Activated CD8-positive, alpha-beta memory T cell treated with anti-CD3 and anti-CD28 coated beads, Interleukin-2, amount 50 U/mL, for 1 hour (primary cell): ENCODE measurements around the gene NDUFS5.
"Not testable (repeated sequence)": the region's sequence is repeated elsewhere in the genome, so short reads cannot be mapped to it uniquely, and the experiment has no call there.

Experiments used
- DNase-seq: peaks from one replicate; pipeline ENCODE4 v3.0.0-alpha.2; 2020; ENCODE audit errors: extremely low read depth

Gene NDUFS5

GRCh38 chr1:39026051-39026865 lies at the start of gene NDUFS5:
TSS of gene NDUFS5 (plus strand) at chr1:39026350. CDS start at chr1:39028725, 2,375 bp downstream.
- peak; percentile 54 for DNase-seq

DNA sequence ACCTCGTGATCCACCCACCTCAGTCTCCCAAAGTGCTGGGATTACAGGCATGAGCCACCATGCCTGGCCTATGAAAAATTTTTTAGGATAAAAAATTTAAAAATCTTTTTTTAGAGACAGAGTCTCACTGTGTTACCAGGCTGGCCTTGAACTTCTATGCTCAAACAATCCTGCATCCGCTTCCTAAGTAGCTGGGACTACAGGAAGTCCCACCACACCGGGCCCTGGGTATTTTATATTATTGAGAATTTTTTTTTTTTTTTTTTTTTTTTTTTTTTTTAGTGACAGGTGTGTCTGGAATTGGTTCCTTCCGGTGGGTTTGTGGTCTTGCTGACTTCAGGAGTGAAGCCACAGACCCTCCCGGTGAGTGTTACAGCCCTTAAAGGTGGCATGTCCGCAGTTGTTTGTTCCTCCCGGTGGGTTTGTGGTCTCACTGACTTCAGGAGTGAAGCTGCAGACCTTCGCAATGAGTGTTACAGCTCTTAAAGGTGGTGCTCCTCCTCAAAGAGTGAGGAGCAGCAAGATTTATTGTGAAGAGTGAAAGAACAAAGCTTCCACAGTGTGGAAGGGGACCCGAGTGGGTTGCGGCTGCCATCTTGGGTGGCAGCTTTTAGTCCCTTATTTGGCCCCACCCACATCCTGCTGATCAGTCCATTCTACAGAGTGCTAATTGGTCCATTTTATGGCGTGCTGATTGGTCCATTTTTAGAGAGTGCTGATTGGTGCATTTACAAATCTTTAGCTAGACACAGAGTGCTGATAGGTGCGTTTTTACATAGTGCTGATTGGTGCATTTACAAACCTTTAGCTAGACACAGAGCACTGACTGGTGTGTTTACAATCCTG lies 48.5 kb upstream of the NDUFS5 start:
- peak; percentile 77 for DNase-seq

GRCh38 chr1:38978245-38978542 lies 48.0 kb upstream of the NDUFS5 start:
- not testable (repeated sequence) for DNase-seq

GRCh38 chr1:38979380-38979779 lies 46.8 kb upstream of the NDUFS5 start:
- DNase-seq, result not testable (repeated sequence)

DNA sequence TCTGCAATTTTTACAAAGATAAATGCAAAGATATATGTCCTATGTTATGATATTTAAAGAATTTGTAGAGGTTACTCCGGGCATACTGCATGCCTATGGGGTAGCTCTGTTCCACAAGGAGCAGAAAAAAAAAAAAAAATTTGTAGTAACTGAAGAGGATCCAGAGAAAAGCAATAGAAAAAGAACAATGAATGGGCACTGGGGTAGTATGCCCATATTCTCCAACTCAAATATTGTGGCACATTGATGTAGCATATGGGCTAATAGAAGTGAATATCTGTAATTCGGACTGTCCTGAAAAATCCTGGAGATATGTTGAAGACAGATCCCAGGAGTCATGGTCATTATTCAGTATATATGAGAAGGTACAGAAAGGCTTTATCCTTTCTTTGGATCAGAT lies 36.2 kb upstream of the NDUFS5 start:
- DNase-seq, result no peak

DNA sequence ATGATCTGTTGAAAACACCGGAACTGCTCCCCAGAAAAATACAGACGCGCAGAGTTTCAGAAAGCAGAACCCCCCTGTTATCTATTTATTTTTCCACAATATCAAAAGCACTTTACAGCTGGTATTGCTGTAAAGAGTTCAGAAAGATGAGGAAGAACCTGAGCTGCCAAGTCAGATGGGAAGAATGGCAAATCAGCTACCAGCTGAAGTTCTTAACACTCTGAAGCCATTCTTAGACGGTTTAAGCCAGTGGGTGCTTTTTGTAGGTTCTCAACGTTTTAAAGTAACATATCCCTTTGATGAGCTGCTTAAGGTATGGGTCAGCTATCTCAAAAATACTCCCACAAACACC lies 35.8 kb upstream of the NDUFS5 start:
- no peak for DNase-seq

DNA sequence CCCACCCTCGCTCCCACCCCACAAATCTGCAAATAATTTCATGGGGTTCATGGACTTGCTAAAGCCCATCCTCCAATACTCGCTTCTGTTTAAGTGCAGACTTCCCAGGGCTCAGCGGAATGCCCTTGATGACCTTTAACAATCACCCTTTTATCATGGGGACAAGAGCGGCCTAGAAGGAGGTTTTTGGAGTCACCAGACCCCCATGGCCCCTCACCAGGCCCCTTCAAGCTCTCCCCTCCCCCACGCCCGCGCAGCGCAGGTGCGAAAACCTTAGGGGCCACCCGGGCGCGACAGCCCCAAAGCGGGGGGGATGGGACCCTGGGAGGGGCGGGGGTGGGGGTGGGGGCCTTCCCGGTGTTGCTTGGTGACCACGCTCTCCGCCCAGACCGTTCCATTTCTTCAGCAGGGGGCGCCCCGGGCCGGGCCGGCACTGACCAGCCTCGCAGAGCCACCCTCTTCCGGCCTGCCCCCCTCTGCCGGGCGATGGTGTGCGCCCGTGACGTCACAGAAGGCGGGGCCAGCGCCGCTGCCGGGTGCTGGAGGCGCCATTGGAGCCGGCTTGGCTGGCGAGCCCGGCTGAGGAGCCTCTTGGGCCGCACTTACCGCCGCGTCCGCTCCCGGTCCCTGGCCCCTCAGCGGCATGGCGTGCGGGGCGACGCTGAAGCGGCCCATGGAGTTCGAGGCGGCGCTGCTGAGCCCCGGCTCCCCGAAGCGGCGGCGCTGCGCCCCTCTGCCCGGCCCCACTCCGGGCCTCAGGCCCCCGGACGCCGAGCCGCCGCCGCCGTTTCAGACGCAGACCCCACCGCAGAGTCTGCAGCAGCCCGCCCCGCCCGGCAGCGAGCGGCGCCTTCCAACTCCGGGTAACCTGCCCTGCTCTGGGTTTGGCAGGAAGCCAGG lies 35.2 kb upstream of the NDUFS5 start, which contains the start of gene AKIRIN1:
TSS of gene AKIRIN1 (plus strand) at position 539 of the 900 bp plus-strand sequence. CDS start at position 644, 105 bp downstream.
- peak; percentile 67 for DNase-seq

DNA sequence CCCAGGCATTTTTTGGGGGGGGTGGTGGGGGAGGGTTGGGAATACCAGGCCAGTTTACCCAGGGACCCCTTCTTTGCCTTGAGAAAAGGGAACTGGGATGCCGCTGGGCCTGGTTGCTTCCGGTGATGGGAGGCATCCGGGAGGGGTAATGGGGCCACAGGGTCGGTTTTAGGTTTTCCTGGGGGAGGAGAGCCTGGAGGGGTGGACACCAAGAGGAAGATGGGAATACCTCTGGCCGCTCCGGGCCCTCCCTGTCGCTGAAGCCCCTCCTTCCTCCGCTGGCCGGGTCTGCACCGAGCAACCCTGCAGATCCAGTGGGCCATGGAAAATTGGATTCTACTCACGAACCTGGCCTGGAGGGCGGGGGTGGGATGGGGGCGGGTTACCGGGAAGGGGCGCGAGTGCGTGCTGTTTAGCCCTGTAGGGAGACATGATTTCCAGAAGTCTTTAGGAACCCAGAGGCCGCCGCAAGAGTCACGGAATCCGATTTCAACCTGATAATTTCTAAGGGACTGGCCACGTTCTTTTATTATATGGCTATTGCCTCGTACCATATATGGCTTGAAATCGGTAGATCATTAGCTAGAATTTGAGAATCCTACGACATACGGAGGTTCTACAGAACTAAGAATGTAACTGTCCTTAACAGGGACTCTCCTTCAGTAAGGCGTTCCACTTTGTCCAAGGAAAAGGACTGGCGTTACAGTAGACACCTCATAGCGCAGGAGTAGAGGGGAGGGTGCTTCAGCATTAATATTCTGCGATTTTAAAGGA lies 34.3 kb upstream of the NDUFS5 start:
- no peak for DNase-seq

DNA sequence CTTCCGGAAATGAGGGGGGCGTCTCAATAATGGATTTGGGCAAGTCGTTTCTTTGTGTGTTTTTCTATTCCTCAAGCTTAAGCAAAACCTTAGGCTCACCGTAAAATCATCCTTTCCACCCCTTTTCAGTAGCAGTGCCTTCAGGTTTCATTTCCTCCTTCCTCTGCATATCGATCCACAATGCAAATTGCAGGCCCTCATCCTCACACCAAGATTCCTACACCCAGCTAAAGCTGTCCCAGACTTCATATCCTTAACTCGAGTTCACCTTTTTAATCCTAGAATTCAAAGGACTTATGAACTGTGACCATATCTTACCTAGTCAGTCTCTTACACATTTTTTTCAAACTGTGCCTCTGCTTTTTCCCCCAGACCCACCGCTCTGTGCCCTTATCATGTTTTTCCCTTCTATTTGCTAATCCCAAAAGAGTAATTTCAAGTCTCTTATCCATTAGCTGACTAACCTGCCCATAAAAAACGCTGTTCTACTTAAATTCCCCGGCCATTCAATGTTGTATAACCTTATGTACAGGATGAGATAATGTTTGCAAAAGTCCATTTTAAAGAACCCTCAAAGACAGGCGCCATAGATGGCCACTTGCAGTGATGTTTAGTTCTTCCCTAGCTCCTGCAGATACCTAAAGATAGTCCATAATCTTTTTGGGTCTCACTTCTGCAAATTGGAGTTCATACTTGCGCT lies 33.6 kb upstream of the NDUFS5 start:
- DNase-seq, result no peak

- no peak for DNase-seq
Observed at GRCh38 chr1:38994196-38994595, 32.0 kb upstream of the NDUFS5 start.

DNA sequence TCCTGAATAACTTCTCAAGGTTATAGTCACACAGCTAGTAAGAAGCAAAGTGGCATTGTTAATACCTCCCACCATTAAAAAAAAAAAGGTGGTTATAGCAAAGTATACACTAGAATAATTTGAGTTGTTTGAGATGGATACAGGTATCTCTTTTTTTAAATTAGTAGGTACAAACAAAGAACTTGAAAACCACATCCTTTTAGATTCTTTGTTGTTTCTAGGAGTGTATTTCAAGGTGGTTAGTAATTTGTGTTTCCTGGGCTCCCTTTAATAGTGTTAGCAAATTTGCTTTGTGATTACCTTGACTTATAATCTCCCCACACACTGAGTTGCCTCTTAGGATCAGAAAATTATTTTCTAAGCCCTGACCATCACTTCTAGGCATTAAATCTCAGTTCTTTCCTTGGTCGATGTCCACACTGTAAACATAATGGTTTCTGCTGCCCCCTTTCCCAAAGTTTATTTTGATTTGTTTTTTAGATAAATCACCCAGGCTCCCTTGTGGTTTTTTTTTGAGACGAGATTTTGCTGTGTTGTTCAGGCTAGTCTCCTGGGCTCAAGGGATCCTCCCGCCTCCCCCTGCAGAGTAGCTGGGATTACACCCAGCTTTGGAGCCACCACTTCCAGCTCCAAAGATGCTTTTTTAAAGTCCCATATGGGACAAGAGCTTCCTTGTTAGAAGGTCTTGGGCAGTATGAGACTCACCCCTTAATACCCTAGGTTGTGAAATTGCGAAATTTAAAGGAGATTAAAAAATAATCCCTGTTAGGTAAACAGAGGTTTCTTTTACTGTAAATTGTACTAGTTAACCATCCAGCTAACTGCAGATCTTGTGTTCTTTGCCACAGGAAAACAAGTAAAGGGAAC lies 28.9 kb upstream of the NDUFS5 start:
- DNase-seq, result no peak

GRCh38 chr1:38997901-38998190 lies 28.3 kb upstream of the NDUFS5 start:
- no peak for DNase-seq

DNA sequence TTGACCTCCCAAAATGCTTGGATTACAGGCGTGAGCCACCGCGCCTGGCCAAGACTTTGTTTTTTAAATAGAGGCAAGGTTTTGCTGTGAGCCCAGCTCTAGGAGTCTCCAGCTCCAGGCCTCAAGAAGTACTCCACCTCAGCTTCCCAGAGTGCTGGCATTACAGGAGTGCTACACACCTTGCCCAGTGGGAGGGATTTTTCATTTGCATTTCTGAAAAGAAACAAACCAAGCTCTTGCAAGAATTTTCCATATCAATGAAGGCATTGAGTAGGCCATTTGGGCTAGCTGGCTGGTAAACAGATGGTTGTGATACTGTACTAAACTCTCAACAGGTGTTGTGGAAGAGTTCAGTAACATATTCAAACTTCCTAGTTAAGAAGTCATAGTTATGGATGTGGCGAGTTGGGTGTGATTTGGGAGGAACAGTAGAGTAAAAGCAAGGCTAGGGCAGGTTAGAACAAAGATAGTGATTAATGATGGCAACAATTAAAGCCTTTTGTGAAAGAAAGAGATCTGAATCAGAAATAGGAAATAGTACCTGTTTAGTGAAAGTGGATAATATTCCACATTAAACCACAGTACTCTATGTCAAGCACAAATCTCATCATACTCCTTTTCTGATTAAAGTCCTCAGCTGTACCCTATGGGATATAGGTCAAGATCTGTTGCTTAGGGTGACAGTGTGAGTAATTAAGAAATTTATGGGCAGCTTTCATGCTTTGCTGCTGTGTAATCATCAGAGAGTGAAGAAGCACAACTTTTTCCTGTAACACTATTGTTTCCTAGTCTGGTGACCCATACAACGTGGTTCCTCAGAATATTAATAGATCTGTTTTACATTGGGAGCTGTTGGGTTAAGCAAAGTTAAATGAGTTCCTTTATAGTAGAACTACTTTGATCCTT lies 24.4 kb upstream of the NDUFS5 start:
- DNase-seq, result no peak

DNA sequence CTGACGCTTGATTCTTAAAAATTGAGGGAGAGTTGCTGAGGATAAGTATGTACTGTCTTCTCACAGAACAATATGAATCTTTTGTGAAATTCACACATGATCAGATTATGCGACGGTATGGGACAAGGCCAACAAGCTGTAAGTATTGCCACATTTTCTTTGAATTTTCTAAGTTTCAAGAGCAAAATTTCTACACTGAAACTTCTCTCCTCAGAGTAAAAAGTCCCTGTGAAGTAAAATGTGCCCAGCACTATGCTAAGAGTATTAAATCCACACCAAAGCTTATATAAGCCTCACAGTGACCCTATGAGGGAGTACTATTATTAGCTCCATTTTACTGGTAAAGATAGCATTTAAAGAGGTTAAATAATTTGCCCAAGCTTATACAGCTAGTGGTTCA lies 22.9 kb upstream of the NDUFS5 start:
- no peak for DNase-seq

DNA sequence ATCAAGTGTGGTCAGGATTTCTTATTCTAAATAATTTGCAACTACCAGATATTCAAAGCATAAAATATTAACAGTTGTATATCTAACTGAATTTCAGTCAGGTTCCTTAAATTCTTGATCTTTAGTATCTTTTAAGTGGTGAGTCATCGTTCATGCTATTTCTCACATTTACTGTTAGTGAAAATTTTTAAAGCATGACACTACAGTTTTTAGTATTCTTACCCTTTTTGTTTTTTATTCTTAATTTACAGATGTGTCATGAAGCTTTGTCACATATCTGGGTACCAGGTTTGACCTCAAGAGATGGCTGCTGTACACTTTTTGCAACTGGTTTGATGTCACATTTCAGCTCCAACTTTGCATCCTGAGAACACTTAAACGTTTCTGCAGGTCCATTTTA lies 22.4 kb upstream of the NDUFS5 start:
- DNase-seq, result no peak

GRCh38 chr1:39006287-39006686 lies 19.9 kb upstream of the NDUFS5 start:
- no peak for DNase-seq

DNA sequence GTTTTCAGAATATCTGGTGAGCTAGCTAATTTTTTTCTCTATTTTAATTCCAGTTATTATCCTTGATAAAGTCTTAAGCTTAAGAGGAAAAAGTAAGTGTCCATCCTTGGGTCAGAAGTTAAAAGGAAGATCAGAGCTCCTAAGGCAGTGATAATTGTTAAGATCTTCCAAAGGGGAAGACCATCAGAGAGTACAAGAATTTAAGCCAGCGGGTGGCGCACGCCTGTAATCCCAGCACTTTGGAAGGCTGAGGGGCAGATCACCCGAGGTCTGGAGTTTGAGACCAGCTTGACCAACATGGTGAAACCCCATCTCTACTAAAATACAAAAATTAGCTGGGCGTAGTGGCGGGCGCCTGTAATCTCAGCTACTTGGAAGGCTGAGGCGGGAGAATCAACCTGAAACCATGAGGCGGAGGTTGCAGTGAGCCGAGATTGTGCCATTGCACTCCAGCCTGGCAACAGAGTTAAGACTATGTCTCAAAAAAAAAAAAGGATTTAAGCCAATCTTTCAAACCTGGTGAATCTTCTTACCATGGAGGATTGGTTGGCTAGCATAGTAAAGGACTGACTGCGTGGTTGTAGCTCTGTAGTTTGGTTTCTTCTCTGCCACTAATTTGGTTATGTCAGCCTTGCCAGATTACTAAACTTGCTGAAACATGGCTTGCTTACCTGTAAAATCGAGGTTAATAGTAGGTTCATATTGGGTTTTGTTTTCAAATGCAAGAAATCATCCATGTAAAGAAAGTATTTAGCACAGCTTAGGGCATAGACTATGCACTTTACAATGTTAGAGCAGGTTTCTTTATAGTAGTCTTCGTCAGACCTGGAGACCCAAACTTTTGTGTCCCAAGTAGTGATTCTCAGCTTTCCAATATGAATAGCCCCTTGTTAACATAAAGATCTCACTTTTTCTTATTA lies 19.2 kb upstream of the NDUFS5 start:
- DNase-seq, result no peak

GRCh38 chr1:39014956-39015355 lies 11.2 kb upstream of the NDUFS5 start:
- not testable (repeated sequence) for DNase-seq
